HCT116 (cell line): ENCODE measurements around the gene CHST1.

ENCODE experiments used
- POLR2AphosphoS5 ChIP-seq: IDR thresholded peaks from 2 replicates; pipeline ENCODE4 v1.6.1; 2011; ENCODE audit warnings: mild to moderate bottlenecking, low read depth, low read length, moderate library complexity
- ZNF274 ChIP-seq: fragments of 200-500 bp; sonication (Bioruptor generic); IDR thresholded peaks from 2 replicates; pipeline ENCODE4 v1.6.1; 2014; ENCODE audit warnings: mild to moderate bottlenecking, low read depth, low read length, inconsistent platforms

DNA sequence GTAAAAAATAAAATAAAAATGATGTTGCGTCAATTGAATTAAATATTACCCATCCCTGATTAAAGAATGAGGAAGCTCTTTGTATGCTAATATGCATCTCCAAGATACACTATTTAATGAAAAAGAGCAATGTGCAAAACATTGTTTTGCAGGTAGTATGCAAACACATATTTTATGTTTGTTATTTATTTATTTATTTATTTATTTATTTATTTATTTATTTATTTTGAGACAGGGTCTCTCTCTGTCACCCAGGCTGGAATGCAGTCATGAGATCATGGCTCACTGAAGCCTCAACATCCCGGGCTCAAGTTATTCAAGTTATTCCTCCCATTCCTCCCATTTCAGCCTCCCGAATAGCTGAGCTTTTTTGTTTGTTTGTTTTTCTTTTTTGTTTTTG, 7.2 kb upstream of the CHST1 start:
- TF ChIP-seq ZNF274 (no peak), POLR2AphosphoS5 (no peak)
